Endothelial cell of umbilical vein (primary cell): ENCODE measurements around the gene BORCS5. TPM values are rescaled to one million over a fixed set of nuclear protein-coding genes. Genes with fewer than 3 reads are reported as not detected.

Experiments used
- BruUV-seq: library from RNA; stranded (reverse); fragments of 400-500 nt; replicated peaks from 2 replicates; lab custom pipeline; 2021; lab: Mats Ljungman, UMichigan
- CTCF ChIA-PET: fragments of 300-600, 350-600 bp; sonication (Branson Sonifier 250); formaldehyde crosslinking; loops from one replicate; lab custom pipeline; 2021; ENCODE audit warnings: antibody characterized with exemption, inconsistent platforms; lab: Charles Lee
- POLR2A ChIA-PET: fragments of 300-600, 350-600 bp; sonication (Branson Sonifier 250); formaldehyde crosslinking; loops from one replicate; lab custom pipeline; 2021; ENCODE audit warnings: antibody characterized with exemption, inconsistent platforms; lab: Charles Lee
- DNase-seq: peaks from one replicate; pipeline ENCODE4 v3.0.0-alpha.2; 2011; ENCODE audit warnings: low read depth, low spot score
- FAIRE-seq: peaks from 2 replicates; lab custom pipeline; 2011; peaks lifted over from hg19 to GRCh38; lab: Jason Lieb, UNC
- H2AFZ ChIP-seq: 2 replicates; pipeline ENCODE4 v1.6.0; 2012; ENCODE audit warnings: low read depth, low read length, control low read depth, inconsistent platforms
- H3K27ac ChIP-seq: 2 replicates; pipeline ENCODE4 v1.5.1; 2011; ENCODE audit warnings: low read depth, mild to moderate bottlenecking, control low read depth, low read length, moderate library complexity; ENCODE audit not compliant: insufficient read depth
- H3K27me3 ChIP-seq, 2 experiments: 2 replicates each; pipeline versions ENCODE4 v1.6.0 to v1.6.1; 2011; ENCODE audit warnings: low read length in 2 of 2, mixed read lengths in 1 of 2; ENCODE audit not compliant: control insufficient read depth in 2 of 2, insufficient read depth in 2 of 2
- H3K36me3 ChIP-seq, 2 experiments: 2 replicates in 1 of 2; 3 replicates in 1 of 2; pipeline ENCODE4 v1.5.1; 2011; ENCODE audit warnings: low read length in 2 of 2, mild to moderate bottlenecking in 1 of 2, moderate library complexity in 1 of 2; ENCODE audit not compliant: control insufficient read depth in 2 of 2, insufficient read depth in 2 of 2; ENCODE audit errors: extremely low read depth in 1 of 2
- H3K4me1 ChIP-seq: 3 replicates; pipeline ENCODE4 v1.5.1; 2011; ENCODE audit warnings: mild to moderate bottlenecking, low read length; ENCODE audit not compliant: control insufficient read depth, insufficient read depth; ENCODE audit errors: extremely low read depth
- H3K4me2 ChIP-seq: 2 replicates; pipeline ENCODE4 v1.6.1; 2011; ENCODE audit warnings: low read length, control low read depth, mixed read lengths; ENCODE audit not compliant: insufficient read depth
- H3K4me3 ChIP-seq, 3 experiments: fragments of 200-600 bp in 1 of 3; sonication (generic), shearing (Covaris generic) in 1 of 3; replicated peaks in 1 of 3; 2 replicates each; pipeline ENCODE4 v1.5.1; 2011 to 2016; ENCODE audit warnings: control low read depth in 3 of 3, low read length in 3 of 3, mild to moderate bottlenecking in 2 of 3, inconsistent platforms in 1 of 3, low read depth in 1 of 3, moderate library complexity in 1 of 3; ENCODE audit not compliant: insufficient read depth in 1 of 3
- H3K79me2 ChIP-seq: 2 replicates; pipeline ENCODE4 v1.6.0; 2012; ENCODE audit warnings: low read length, inconsistent platforms; ENCODE audit not compliant: control insufficient read depth, insufficient read depth
- H3K9ac ChIP-seq: replicated peaks from 2 replicates; pipeline ENCODE3; 2011; ENCODE audit warnings: low read length, control low read depth; ENCODE audit not compliant: insufficient read depth; ENCODE audit errors: extremely low read depth
- H3K9me1 ChIP-seq: replicated peaks from 3 replicates; pipeline ENCODE4 v1.6.0; 2011; ENCODE audit warnings: mild to moderate bottlenecking, low read length; ENCODE audit not compliant: control insufficient read depth, insufficient read depth; ENCODE audit errors: extremely low read depth
- H3K9me3 ChIP-seq: replicated peaks from 2 replicates; pipeline ENCODE4 v1.5.1; 2012; ENCODE audit warnings: low read length, inconsistent platforms; ENCODE audit not compliant: control insufficient read depth, insufficient read depth
- H4K20me1 ChIP-seq: replicated peaks from 2 replicates; pipeline ENCODE3; 2011; ENCODE audit warnings: mild to moderate bottlenecking, low read length; ENCODE audit not compliant: control insufficient read depth, insufficient read depth; ENCODE audit errors: extremely low read depth
- POLR2A ChIP-seq: IDR thresholded peaks from 2 replicates; pipeline ENCODE4 v1.6.1; 2012; ENCODE audit warnings: low read depth, mild to moderate bottlenecking, control low read depth, low read length
- dilution Hi-C: fragments of 300-500 bp; cut with MboI; formaldehyde crosslinking; loops from one replicate; pipeline ENCODE4 v1.15.0; 2019; ENCODE audit warnings: low sequenced_read_pairs; ENCODE audit not compliant: extremely low pct_ligation_motif_present
- intact Hi-C: fragments of 100-400 bp; cut with micrococcal nuclease; formaldehyde crosslinking; loops from one replicate; pipeline ENCODE4 v1.10.0; 2022
- polyA plus RNA-seq, 4 experiments: library from polyadenylated mRNA; depleted of rRNA in 3 of 4; stranded (reverse) in 3 of 4; unstranded in 1 of 4; fragments of >200 nt; gene quantifications; 2 replicates each; pipeline versions ENCODE4 v1.2.1 to v1.2.3, GENCODE V29; 2011 to 2012; ENCODE audit warnings: missing spikeins in 1 of 4
- total RNA-seq: library from RNA; stranded (reverse); gene quantifications from 2 replicates; pipeline ENCODE4 v1.2.3, GENCODE V29; 2021
- TF ChIP-seq, protein P1 (sequence below), 2 donors: IDR thresholded peaks; 1 replicate in 1 of 2; 2 replicates in 1 of 2; pipeline ENCODE4 v1.5.1; 2011; ENCODE audit warnings: low read length in 2 of 2, mild to moderate bottlenecking in 2 of 2, moderate library complexity in 2 of 2, control low read depth in 1 of 2, inconsistent platforms in 1 of 2, low read depth in 1 of 2; ENCODE audit not compliant: insufficient read depth in 1 of 2; ENCODE audit errors: extremely low read depth in 1 of 2

BORCS5 gene
- total and polyA plus RNA-seq, 2 donors (not counting 3 experiments of a cell fraction or from before 2014, with no cell fraction given): 8.3 to 10.5 TPM

GRCh38 chr12:12518919-12519318 is 162.0 kb downstream of the BORCS5 start:
- POLR2A ChIA-PET: no interaction called here
- BruUV-seq: no TSS peak
- no peaks in the 10 kb centered on the region for H3K9me3 ChIP-seq

More at GRCh38 chr12:12518919-12519318, 162.0 kb downstream of the BORCS5 start:
- no peaks in the 10 kb centered on the region for H3K27me3 ChIP-seq
- H4K20me1 ChIP-seq: no peaks in the 10 kb centered on the region
- no peak overlapping the region for H3K27ac ChIP-seq
- no peak overlapping the region for H3K4me3 ChIP-seq
- no peak overlapping the region for H3K9ac ChIP-seq
- H2AFZ ChIP-seq: no peak overlapping the region
- FAIRE-seq: no peak
- dilution Hi-C loops: no loop called here
- no peak for DNase-seq
- H3K36me3 ChIP-seq: peaks cover 0 to 2% of the 10 kb centered on the region in 2 experiments
- no peaks in the 10 kb centered on the region for H3K4me1 ChIP-seq
- CTCF ChIA-PET: interaction anchor here (1.1 to 1.8 kb wide), 3 partner anchors 10 to 144 kb away, joined by 3 to 5 read pairs (median 4); partner anchors contain the start of gene DUSP16
- H3K9me1 ChIP-seq: no peaks in the 10 kb centered on the region
- H3K4me2 ChIP-seq: no peak overlapping the region
- intact Hi-C loops: no loop called here
- no peaks in the 10 kb centered on the region for H3K79me2 ChIP-seq
- no peak for TF ChIP-seq POLR2A
- TF ChIP-seq, protein P1, sequence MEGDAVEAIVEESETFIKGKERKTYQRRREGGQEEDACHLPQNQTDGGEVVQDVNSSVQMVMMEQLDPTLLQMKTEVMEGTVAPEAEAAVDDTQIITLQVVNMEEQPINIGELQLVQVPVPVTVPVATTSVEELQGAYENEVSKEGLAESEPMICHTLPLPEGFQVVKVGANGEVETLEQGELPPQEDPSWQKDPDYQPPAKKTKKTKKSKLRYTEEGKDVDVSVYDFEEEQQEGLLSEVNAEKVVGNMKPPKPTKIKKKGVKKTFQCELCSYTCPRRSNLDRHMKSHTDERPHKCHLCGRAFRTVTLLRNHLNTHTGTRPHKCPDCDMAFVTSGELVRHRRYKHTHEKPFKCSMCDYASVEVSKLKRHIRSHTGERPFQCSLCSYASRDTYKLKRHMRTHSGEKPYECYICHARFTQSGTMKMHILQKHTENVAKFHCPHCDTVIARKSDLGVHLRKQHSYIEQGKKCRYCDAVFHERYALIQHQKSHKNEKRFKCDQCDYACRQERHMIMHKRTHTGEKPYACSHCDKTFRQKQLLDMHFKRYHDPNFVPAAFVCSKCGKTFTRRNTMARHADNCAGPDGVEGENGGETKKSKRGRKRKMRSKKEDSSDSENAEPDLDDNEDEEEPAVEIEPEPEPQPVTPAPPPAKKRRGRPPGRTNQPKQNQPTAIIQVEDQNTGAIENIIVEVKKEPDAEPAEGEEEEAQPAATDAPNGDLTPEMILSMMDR (IDR thresholded peaks at IDR 0.05; ENCODE audit: extremely low read depth in 1 of 2, insufficient read depth in 1 of 2, low read depth in 1 of 2, low read length in 2 of 2): no peak

Other genes with a start within 250 kb of the BORCS5 start
- gene LRP6, start 90.0 kb upstream of the BORCS5 start, total RNA-seq: 40.1 and 41.7 TPM in 2 replicates
- 28.5 and 31.0 TPM in 2 replicates for gene LRP6, start 90.0 kb upstream of the BORCS5 start, polyA plus RNA-seq
- 56.5 and 65.0 TPM in 2 replicates for gene MANSC1, start 6.8 kb upstream of the BORCS5 start, total RNA-seq
- gene MANSC1, start 6.8 kb upstream of the BORCS5 start, polyA plus RNA-seq: 24.8 and 37.0 TPM in 2 replicates
- gene DUSP16, start 205.8 kb downstream of the BORCS5 start, total RNA-seq: 12.7 and 19.5 TPM in 2 replicates
- 7.0 and 7.4 TPM in 2 replicates for gene DUSP16, start 205.8 kb downstream of the BORCS5 start, polyA plus RNA-seq